ENCODE results near the gene RFX4. TPM values are rescaled to one million over a fixed set of nuclear protein-coding genes. Genes with fewer than 3 reads are reported as not detected.

The RFX4 gene
- total RNA-seq, 6 donors from 2014 or later = not detected

GRCh38 chr12:106764738-106765137 lies 181.9 kb downstream of the RFX4 start:
- Histone ChIP-seq H3K27ac (no peak overlapping the region), H3K4me3 (no peak overlapping the region), H3K4me1 (peaks cover 0 to 36% (median 14%) of the 10 kb centered on the region in 4 donors), H3K9me3 (no peaks in the 10 kb centered on the region), H3K36me3 (no peaks in the 10 kb centered on the region), H3K27me3 (no peaks in the 10 kb centered on the region)
- peak in 1 of 6 experiments; percentile 22 for TF ChIP-seq CTCF (IDR thresholded peaks at IDR 0.05)
- TF ChIP-seq POLR2AphosphoS5 (IDR thresholded peaks at IDR 0.05) = no peak
- ATAC-seq (ENCODE audit: low FRiP score in 2 of 2) (peak in 1 of 2 donors; percentile 48), DNase-seq (peak in 1 of 2 donors; percentile 75)
- WGBS, 2 donors = 56 to 62% methylated on average over 3 of the region's 3 CpGs

GRCh38 chr12:106766393-106766826 lies 183.6 kb downstream of the RFX4 start:
- peak overlapping the region in 1 of 4 donors; percentile 21 for H3K27ac ChIP-seq
- H3K9me3 ChIP-seq = no peaks in the 10 kb centered on the region
- H3K36me3 ChIP-seq = no peaks in the 10 kb centered on the region
- TF ChIP-seq CTCF (IDR thresholded peaks at IDR 0.05) = no peak
- TF ChIP-seq EP300 (IDR thresholded peaks at IDR 0.05) = no peak
- no peak for TF ChIP-seq POLR2AphosphoS5 (IDR thresholded peaks at IDR 0.05)
- no peak for TF ChIP-seq POLR2A (IDR thresholded peaks at IDR 0.05)
- DNase-seq (peak; percentile 12 to 80), ATAC-seq (ENCODE audit: low FRiP score in 2 of 2) (peak; percentile 33 to 61)
- 42 to 54% methylated on average over 8 of the region's 8 CpGs for WGBS, 2 donors
- H3K4me3 ChIP-seq = no peak overlapping the region
- no peaks in the 10 kb centered on the region for H3K27me3 ChIP-seq
- peaks cover 0 to 27% (median 8%) of the 10 kb centered on the region in 4 donors for H3K4me1 ChIP-seq

- no peaks in the 10 kb centered on the region for H3K9me3 ChIP-seq
- H3K4me3 ChIP-seq = no peak overlapping the region
- DNase-seq (no peak), ATAC-seq (ENCODE audit: low FRiP score in 2 of 2) (no peak)
- WGBS, 2 donors = 71 to 74% methylated on average over 2 of the region's 2 CpGs
- H3K36me3 ChIP-seq = no peaks in the 10 kb centered on the region
- no peak overlapping the region for H3K27ac ChIP-seq
- H3K27me3 ChIP-seq = no peaks in the 10 kb centered on the region
- peaks cover 0 to 27% (median 8%) of the 10 kb centered on the region in 4 donors for H3K4me1 ChIP-seq
- TF ChIP-seq CTCF (IDR thresholded peaks at IDR 0.05) (no peak), POLR2AphosphoS5 (IDR thresholded peaks at IDR 0.05) (no peak)
Observed at GRCh38 chr12:106767206-106767605, 184.4 kb downstream of the RFX4 start.

- no peaks in the 10 kb centered on the region for H3K9me3 ChIP-seq
- ATAC-seq (ENCODE audit: low FRiP score in 2 of 2) (no peak), DNase-seq (no peak)
- WGBS, 2 donors = 67 to 68% methylated on average over 9 of the region's 9 CpGs
- no peak overlapping the region for H3K4me3 ChIP-seq
- H3K4me1 ChIP-seq = peaks cover 0 to 27% (median 8%) of the 10 kb centered on the region in 4 donors
- H3K27me3 ChIP-seq = no peaks in the 10 kb centered on the region
- no peak overlapping the region for H3K27ac ChIP-seq
- H3K36me3 ChIP-seq = no peaks in the 10 kb centered on the region
- TF ChIP-seq POLR2AphosphoS5 (IDR thresholded peaks at IDR 0.05) (no peak), POLR2A (IDR thresholded peaks at IDR 0.05) (no peak), CTCF (IDR thresholded peaks at IDR 0.05) (no peak), EP300 (IDR thresholded peaks at IDR 0.05) (no peak)
Observed at GRCh38 chr12:106767954-106768822, 185.4 kb downstream of the RFX4 start.

Data from upper lobe of left lung (tissue), 6 donors.